H1 (cell line): ENCODE measurements around the gene HNF1A. TPM values are rescaled to one million over a fixed set of nuclear protein-coding genes. Genes with fewer than 3 reads are reported as not detected.

Experiments
- ASH2L ChIP-seq: fragments of 200-600, 300-600 bp; sonication (generic); IDR thresholded peaks from one replicate; pipeline ENCODE4 v1.7.1; 2017; ENCODE audit warnings: low read length
- ATF2 ChIP-seq: IDR thresholded peaks from 2 replicates; pipeline ENCODE4 v1.6.1; 2012; ENCODE audit warnings: low read length, inconsistent platforms
- CTBP2 ChIP-seq: IDR thresholded peaks from 2 replicates; pipeline ENCODE4 v1.7.0; 2011; ENCODE audit warnings: borderline replicate concordance, mild to moderate bottlenecking, moderate library complexity, mixed read lengths, low read length; ENCODE audit not compliant: insufficient read depth, insufficient read length
- E2F6 ChIP-seq: IDR thresholded peaks from 2 replicates; pipeline ENCODE4 v1.6.1; 2012; ENCODE audit warnings: inconsistent platforms
- EP300 ChIP-seq, 2 experiments: IDR thresholded peaks; 1 replicate in 1 of 2; 2 replicates in 1 of 2; pipeline ENCODE4 v1.6.1; 2011 to 2012; ENCODE audit warnings: low read depth in 2 of 2, low read length in 2 of 2, mild to moderate bottlenecking in 2 of 2, borderline replicate concordance in 1 of 2, inconsistent platforms in 1 of 2, moderate library complexity in 1 of 2
- EZH2 ChIP-seq: fragments of 200-600 bp; sonication (generic); IDR thresholded peaks from 2 replicates; pipeline ENCODE4 v1.7.1; 2012; ENCODE audit warnings: low read depth, mild to moderate bottlenecking, moderate library complexity, low read length, inconsistent platforms; ENCODE audit not compliant: severe bottlenecking
- HDAC6 ChIP-seq: IDR thresholded peaks from one replicate; pipeline ENCODE4 v1.7.1; 2012; ENCODE audit warnings: low read depth, mild to moderate bottlenecking, inconsistent platforms, low read length, moderate library complexity
- JUN ChIP-seq: IDR thresholded peaks from 2 replicates; pipeline ENCODE4 v1.6.1; 2011; ENCODE audit warnings: low read depth, mild to moderate bottlenecking, improper control_type of control experiment, low read length
- NRF1 ChIP-seq: IDR thresholded peaks from 2 replicates; pipeline ENCODE4 v1.6.1; 2011; ENCODE audit warnings: mild to moderate bottlenecking, low read depth, low read length, improper control_type of control experiment
- POLR2A ChIP-seq, 2 experiments: IDR thresholded peaks; 1 replicate in 1 of 2; 2 replicates in 1 of 2; pipeline ENCODE4 v1.6.1; 2011; ENCODE audit warnings: low read depth in 2 of 2, low read length in 2 of 2, mild to moderate bottlenecking in 2 of 2; ENCODE audit errors: control extremely low read depth in 1 of 2
- POU5F1 ChIP-seq: IDR thresholded peaks from 2 replicates; pipeline ENCODE4 v1.6.1; 2011; ENCODE audit warnings: low read depth, mild to moderate bottlenecking, low read length, moderate library complexity
- RAD21 ChIP-seq, 2 experiments: IDR thresholded peaks in 1 of 2; conservative IDR thresholded peaks in 1 of 2; 2 replicates each; pipeline ENCODE4 v1.6.1; 2011; ENCODE audit warnings: low read depth in 2 of 2, low read length in 2 of 2, improper control_type of control experiment in 1 of 2, inconsistent platforms in 1 of 2, mild to moderate bottlenecking in 1 of 2, moderate library complexity in 1 of 2
- RXRA ChIP-seq: IDR thresholded peaks from 2 replicates; pipeline ENCODE4 v1.6.1; 2011; ENCODE audit warnings: low read depth, mild to moderate bottlenecking, low read length, moderate library complexity; ENCODE audit not compliant: insufficient read depth
- SIX5 ChIP-seq: IDR thresholded peaks from 2 replicates; pipeline ENCODE4 v1.6.1; 2011; ENCODE audit warnings: mild to moderate bottlenecking, low read depth, low read length
- SP1 ChIP-seq: IDR thresholded peaks from 2 replicates; pipeline ENCODE4 v1.6.1; 2011; ENCODE audit warnings: low read depth, low read length
- SUZ12 ChIP-seq: fragments of 200-600 bp; sonication (generic); IDR thresholded peaks from 2 replicates; pipeline ENCODE4 v1.6.1; 2012; ENCODE audit warnings: mild to moderate bottlenecking, inconsistent platforms, low read length, moderate library complexity, mixed read lengths
- polyA plus RNA-seq, 7 experiments: library from polyadenylated mRNA; depleted of rRNA in 3 of 7; stranded (reverse) in 5 of 7; unstranded in 2 of 7; fragments of >200 nt in 5 of 7; fragments of 200-250 nt in 2 of 7; gene quantifications; 1 replicate in 5 of 7; 2 replicates in 1 of 7; 4 replicates in 1 of 7; pipeline versions ENCODE4 v1.2.1 to v1.2.3, GENCODE V29; 2011 to 2013; ENCODE audit warnings: missing spikeins in 2 of 7, mixed read lengths in 2 of 7
- total RNA-seq: library from RNA; stranded (reverse); fragmentation: NEBNext Ultra II Directional; extraction: Animal tissue kit (Norgen Biotek cat#: 25700); gene quantifications from 2 replicates; pipeline ENCODE4 v1.2.1, GENCODE V29; 2021

HNF1A gene
- total and polyA plus RNA-seq, 2 of the 8 experiments (the other 6 are each of a cell fraction or from before 2014, with no cell fraction given): not detected

DNA sequence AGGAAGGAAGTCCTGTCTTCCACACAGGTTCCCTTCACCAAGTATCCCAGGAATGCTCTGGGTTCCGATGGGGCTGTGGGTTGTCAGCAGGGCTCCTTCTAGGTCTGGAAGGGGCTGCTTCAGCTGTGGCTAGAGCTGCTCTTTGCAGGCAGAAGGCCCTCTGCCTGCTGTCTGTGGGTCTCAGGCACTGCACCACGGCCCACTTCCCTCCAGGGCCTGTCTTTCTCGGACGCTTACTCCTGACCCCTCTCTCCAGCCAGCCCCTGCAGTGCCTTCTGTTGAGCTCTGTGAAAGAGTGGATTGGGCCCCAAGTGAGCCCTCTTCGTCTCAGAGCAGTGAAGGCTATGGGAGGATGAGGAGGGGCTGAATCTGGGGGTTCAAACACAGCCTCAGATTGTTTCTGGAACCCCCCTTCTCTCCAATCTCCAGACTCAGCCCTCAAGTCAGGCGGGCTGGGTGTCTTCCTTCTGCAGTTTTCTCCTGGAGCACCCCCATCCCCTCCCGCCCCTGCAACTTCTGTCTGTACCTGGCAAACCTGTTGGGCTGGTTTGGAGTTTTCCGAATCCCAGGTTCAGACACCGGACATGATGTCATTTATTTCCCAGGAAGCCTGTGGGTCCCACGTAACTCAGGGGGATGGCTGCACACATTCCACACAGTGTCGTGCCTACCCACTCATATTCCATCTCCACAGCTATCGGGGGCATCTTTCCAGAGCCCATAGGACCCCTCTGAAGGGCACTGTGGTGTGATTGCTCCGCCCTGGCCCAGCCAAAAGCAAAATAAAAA lies 49.3 kb upstream of the HNF1A start (continued):
- TF ChIP-seq ATF2: peak; percentile 85
- no peak for TF ChIP-seq SUZ12
- 0 out of 4 replicates have a peak, but pooled peaks of 1 of the 2 experiments have one; percentile 11 for TF ChIP-seq RAD21 (IDR thresholded peaks at IDR 0.05 in 1 of 2, conservative IDR thresholded peaks at IDR 0.05 in 1 of 2; ENCODE audit: low read depth in 2 of 2, low read length in 2 of 2)
- TF ChIP-seq E2F6: no peak
- no peak for TF ChIP-seq NRF1
- TF ChIP-seq HDAC6: no peak
- TF ChIP-seq JUN: 0 out of 2 replicates have a peak, but pooled peaks have one; percentile 37
- no peak for TF ChIP-seq CTBP2
- peak; percentile 79 for TF ChIP-seq SP1
- peak; percentile 98 for TF ChIP-seq ASH2L
- TF ChIP-seq EZH2: no peak
- TF ChIP-seq RXRA: no peak
- TF ChIP-seq EP300 (IDR thresholded peaks at IDR 0.05; ENCODE audit: borderline replicate concordance in 1 of 2, low read depth in 2 of 2, low read length in 2 of 2): no peak
- no peak for TF ChIP-seq POU5F1
- no peak; a peak in 1 of 3 replicates for TF ChIP-seq POLR2A (IDR thresholded peaks at IDR 0.05; ENCODE audit: control extremely low read depth in 1 of 2, low read depth in 2 of 2, low read length in 2 of 2)
- no peak for TF ChIP-seq SIX5
- TF ChIP-seq, all 59 proteins: peak for 8
